Activated naive CD4-positive, alpha-beta T cell treated with anti-CD3 and anti-CD28 coated beads, Interleukin-2, amount 10 ng/mL, durations not matched to agents 7 days and 5 days (primary cell): ENCODE results near the gene KRT82.

ENCODE experiments used
- CTCF ChIA-PET: fragments of 350-600 bp; sonication (Branson Sonifier 250); formaldehyde crosslinking; loops from one replicate; lab custom pipeline; 2021; ENCODE audit warnings: antibody characterized with exemption; lab: Charles Lee
- DNase-seq: peaks from one replicate; pipeline ENCODE4 v3.0.0-alpha.2; 2020
- H3K27ac Mint-ChIP-seq: one replicate; pipeline ENCODE4 v1.8.0; 2021; ENCODE audit warnings: mild to moderate bottlenecking, moderate library complexity, mixed read lengths
- H3K27me3 Mint-ChIP-seq: one replicate; pipeline ENCODE4 v1.8.0; 2021; ENCODE audit warnings: mild to moderate bottlenecking, mixed read lengths
- H3K36me3 Mint-ChIP-seq: one replicate; pipeline ENCODE4 v1.8.0; 2021; ENCODE audit warnings: mixed read lengths
- H3K4me1 Mint-ChIP-seq: one replicate; pipeline ENCODE4 v1.8.0; 2021; ENCODE audit warnings: mixed read lengths
- H3K4me3 Mint-ChIP-seq: one replicate; pipeline ENCODE4 v1.8.0; 2021; ENCODE audit warnings: mild to moderate bottlenecking, moderate library complexity, mixed read lengths
- H3K9me3 Mint-ChIP-seq: one replicate; pipeline ENCODE4 v1.8.0; 2021; ENCODE audit warnings: mixed read lengths

Gene KRT82

DNA sequence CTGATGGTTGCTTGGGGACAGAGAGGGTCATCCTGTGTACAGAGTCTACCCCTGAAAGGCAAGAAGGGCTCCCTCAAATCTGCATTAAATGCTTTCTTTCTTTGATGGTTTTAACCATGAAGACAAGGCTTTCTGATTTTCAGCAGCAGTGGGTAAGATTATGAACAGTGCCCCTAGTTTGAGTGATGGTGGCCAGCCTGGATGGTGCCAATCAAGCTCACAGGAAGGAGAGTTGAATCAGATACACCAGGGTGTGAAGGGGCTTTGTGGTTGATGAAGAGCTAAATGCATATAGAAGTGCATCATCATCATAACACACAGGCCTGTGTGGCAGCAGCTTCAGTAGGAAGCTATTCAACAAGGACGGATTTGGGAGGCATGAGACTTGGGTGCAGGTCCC, 44.6 kb downstream of the KRT82 start:
- H3K4me1 Mint-ChIP-seq: peaks cover 12% of the 10 kb centered on the region
- no peak overlapping the region for H3K27ac Mint-ChIP-seq
- H3K4me3 Mint-ChIP-seq: no peak overlapping the region
- peak; percentile 17 for DNase-seq
- CTCF ChIA-PET: interaction anchor here (0.6 to 3.0 kb wide), 12 partner anchors 9 to 1468 kb away, joined by 3 to 29 read pairs (median 4); no protein-coding TSS in a partner anchor
- peaks cover 25% of the 10 kb centered on the region for H3K27me3 Mint-ChIP-seq
- H3K9me3 Mint-ChIP-seq: no peaks in the 10 kb centered on the region
- no peaks in the 10 kb centered on the region for H3K36me3 Mint-ChIP-seq

DNA sequence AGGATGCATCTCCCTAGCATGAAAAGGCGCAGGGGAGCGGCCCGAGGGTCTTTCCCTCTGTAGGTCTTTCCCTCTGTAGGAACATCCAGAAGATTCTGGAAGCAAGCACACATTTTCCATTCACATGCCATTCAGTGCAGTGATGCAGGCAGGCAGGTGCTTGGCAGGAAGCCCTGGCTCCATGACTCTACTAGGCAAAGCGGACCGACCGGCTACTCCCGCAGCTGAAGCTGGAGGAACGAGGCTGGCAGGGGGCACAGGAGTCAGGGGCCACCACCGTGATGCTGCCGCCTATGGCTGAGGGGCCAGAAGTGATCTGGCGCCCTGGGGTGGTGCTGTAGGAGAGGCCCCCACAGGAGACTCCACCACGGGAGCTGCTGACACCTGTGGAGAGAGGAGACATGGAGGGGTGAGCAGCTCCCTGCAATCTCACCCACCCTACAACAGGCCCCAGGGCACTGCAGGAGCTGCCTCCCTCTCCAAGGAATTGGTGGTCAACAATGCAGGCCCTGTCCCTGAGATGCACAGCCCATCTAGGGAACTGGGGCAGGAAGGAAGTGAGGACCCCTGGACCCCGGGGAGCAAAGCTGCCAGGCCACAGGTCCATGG, 45.4 kb downstream of the KRT82 start:
- Mint-ChIP-seq H3K27me3 (peaks cover 25% of the 10 kb centered on the region), H3K27ac (no peak overlapping the region), H3K9me3 (no peaks in the 10 kb centered on the region), H3K4me1 (peaks cover 12% of the 10 kb centered on the region), H3K4me3 (no peak overlapping the region), H3K36me3 (no peaks in the 10 kb centered on the region)
- DNase-seq: peak; percentile 15
- CTCF ChIA-PET: interaction anchor here (1.1 to 3.0 kb wide), 7 partner anchors 8 to 524 kb away, joined by 3 to 29 read pairs (median 6); no protein-coding TSS in a partner anchor

DNA sequence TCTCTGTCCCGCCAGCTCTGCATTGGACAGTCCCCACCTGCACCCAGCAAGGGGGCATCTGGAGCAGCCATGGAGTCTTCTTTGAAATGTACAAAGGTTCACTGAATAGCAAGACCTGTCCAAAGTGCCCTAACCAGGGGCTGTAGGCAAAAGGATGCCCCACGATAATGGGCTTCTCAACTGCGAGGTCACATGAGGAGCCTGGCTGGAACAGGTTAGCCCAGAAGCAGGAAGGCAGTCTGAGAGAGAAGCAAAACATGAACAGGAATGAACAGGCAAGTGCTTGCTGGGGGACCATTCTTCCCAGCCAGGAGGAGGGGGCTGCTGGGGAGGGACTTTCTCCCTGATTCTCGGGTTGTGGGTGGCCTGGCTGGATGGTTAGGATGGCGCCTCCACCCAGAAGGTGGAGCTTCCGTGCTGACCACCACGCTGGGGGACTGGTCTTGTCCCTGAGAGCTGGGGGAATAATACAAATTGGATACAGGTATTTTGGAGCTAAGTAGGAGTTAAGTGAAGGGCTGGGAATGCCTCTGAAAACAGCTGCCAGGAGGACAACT, 46.0 kb downstream of the KRT82 start:
- Mint-ChIP-seq H3K9me3 (no peaks in the 10 kb centered on the region), H3K36me3 (no peaks in the 10 kb centered on the region), H3K27me3 (peaks cover 27% of the 10 kb centered on the region), H3K4me3 (no peak overlapping the region), H3K27ac (no peak overlapping the region), H3K4me1 (peaks cover 12% of the 10 kb centered on the region)
- no peak for DNase-seq
- CTCF ChIA-PET: interaction anchor here (1.1 to 3.0 kb wide), 3 partner anchors 7 to 525 kb away, joined by 3 to 29 read pairs (median 8); no protein-coding TSS in a partner anchor

DNA sequence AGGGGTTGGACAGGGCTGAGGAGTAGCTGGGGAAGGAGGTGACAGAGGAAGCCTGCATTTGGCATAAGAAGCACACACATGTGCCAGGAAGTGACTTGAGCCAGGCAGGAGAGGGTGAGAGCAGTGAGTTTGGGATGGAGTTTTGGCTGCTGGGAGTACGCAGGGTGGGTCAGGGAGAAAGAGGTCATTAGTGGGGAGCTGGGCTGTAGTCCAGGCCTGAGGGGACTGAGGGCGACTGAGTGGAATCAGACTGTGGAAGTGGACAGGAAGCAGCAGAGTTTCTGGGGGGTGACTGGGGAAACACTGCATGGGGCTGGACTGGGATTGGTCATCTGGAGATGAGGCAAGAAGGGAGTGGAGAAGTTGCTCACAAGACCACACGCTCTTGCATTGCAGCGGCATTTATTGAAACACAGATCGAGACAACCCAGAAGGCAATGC, 46.5 kb downstream of the KRT82 start:
- Mint-ChIP-seq H3K27me3 (peaks cover 27% of the 10 kb centered on the region), H3K4me1 (peaks cover 12% of the 10 kb centered on the region), H3K4me3 (no peak overlapping the region), H3K36me3 (no peaks in the 10 kb centered on the region), H3K9me3 (no peaks in the 10 kb centered on the region), H3K27ac (no peak overlapping the region)
- DNase-seq: peak; percentile 17
- CTCF ChIA-PET: no interaction called here

DNA sequence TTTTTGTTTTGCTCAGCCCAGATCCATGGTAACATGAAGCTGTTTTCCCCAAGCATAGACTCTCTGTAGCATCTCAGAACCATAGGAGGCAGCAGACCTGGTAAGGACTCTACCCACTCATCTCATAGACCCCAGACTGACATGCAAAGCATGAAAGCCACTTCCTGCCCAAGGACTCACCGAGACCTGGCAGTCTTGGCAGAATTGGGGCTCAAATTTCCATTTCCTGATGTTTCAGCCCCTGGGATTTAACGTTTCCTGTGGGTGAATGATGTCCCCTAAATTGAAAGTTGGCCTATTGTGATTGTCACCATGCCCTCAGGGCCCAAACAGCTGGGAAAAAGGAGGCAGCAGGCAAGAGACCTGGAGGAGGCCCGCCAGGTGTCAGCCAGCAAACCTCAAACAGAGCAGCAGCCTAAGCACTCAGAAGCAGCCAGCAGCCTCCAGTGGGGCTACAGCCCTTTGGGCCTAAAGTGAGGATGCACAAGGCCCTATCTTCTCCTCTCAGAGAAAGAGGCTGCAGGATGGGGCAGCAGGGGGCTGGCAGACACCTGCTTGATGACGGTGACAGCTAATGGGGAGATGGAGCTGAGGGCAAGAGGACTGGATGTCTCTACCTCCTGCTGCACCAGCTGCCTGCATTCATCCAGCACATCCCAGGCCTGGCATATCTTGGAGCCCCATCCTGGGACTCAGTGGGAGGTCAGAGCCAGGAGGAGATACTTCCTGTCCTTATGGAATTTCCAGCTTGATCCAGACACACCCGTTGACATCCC, 47.4 kb downstream of the KRT82 start:
- no peak overlapping the region for H3K27ac Mint-ChIP-seq
- H3K9me3 Mint-ChIP-seq: no peaks in the 10 kb centered on the region

DNA sequence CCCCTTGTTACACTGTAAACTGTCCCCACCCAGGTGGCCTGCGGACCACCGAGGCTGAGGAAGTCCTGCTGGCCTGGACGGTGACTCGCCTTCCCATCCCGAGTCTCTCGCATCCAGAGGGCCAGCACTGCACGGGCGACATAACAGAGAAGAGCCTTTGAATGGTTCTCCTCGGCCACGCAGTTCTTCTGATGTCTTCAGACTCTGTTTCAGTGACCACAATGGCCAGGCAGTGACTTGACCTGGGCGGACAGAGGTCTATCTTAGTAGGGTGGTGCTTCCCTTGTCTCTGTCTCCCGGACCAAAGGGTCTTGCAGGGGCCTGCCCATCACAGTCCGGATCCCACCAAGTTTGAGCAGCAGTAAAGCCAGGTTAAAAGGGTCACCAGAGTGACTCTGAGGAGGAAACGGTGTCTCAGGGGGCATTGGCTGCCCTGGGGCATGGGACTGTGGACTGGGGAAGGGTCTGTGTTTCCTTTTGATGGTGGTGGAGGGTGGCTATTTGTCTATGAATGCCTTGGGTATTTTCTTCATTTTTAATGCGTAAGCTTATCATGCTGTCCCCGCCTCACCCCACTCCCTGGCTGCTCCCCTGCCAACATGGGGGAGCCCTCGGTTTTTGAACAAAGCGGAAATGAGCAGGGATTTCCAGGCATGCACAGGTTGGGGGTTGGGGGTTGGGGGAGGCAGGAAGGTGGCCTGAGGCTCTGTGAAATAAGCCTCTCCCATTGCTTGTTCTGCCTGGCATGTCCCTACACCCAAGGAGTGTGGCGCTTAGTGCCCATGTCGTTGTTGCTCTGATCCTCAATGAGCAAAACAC, 49.2 kb downstream of the KRT82 start:
- DNase-seq: peak; percentile 16
- Mint-ChIP-seq H3K27ac (no peak overlapping the region), H3K4me1 (peaks cover 12% of the 10 kb centered on the region), H3K27me3 (peaks cover 31% of the 10 kb centered on the region), H3K36me3 (no peaks in the 10 kb centered on the region), H3K9me3 (no peaks in the 10 kb centered on the region), H3K4me3 (no peak overlapping the region)
- CTCF ChIA-PET: no interaction called here

More for the DNA sequence above, 47.4 kb downstream of the KRT82 start:
- CTCF ChIA-PET: interaction anchor here (0.9 to 1.4 kb wide), 6 partner anchors 50 to 521 kb away, joined by 3 to 4 read pairs (median 3); no protein-coding TSS in a partner anchor
- H3K36me3 Mint-ChIP-seq: no peaks in the 10 kb centered on the region
- DNase-seq: peak; percentile 31
- no peak overlapping the region for H3K4me3 Mint-ChIP-seq
- H3K27me3 Mint-ChIP-seq: peaks cover 31% of the 10 kb centered on the region
- peaks cover 12% of the 10 kb centered on the region for H3K4me1 Mint-ChIP-seq

DNA sequence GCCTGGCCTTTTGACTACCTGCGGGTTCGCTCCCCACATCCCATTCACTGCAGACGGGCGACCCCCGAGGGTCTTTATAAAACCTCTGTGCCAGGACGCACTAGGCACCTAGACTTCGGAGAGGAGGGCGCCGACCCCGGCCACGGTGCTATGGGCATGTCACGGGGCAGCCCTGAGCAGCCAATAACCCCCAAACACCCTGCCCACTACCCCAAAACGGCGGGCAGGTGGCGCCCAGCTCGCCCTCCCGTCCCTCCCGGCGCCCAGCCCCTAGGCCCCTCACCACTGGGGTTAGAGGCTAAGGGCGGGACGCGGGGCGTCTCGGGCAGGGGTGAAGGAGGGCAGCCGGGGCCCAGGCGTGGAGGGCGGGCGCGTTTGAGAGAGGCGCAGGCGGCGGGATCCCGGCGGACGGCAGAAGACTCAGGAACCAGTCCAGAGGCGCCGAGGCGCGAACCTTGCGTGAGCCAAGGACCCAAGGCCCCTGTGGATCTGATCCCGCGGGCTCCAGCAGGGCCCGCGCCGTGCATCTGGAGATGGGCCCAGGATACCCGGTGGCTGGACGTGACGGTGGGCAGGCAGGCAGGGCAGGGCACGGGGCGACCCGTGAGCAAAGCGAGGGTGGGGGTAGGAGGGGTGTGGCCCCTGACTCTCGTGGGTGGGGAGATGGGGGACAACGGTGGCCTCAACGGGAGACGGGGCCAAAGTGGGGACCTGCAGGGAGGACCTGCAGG, 49.9 kb downstream of the KRT82 start:
- CTCF ChIA-PET: no interaction called here
- Mint-ChIP-seq H3K9me3 (no peaks in the 10 kb centered on the region), H3K27ac (no peak overlapping the region), H3K36me3 (no peaks in the 10 kb centered on the region), H3K4me1 (peaks cover 16% of the 10 kb centered on the region), H3K4me3 (no peak overlapping the region), H3K27me3 (peaks cover 35% of the 10 kb centered on the region)
- peak; percentile 9 for DNase-seq

DNA sequence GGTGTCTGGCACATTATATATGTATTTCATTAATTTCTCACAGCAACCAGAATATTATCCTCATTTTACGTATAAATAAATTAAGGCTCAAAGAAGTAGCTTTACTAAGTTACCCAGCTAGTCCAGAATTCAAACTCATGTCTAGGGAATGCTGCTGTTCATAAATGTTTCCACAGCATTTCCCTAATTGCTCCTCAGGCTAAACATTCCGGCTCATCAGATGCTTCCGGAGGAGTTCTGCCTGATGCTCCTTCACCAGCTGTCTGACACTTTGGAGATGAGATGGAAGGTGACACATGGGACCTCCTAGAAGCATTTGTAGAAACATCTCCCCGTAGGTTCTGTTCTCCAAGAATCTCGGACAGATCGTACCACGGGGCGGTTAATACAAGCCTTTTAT, 51.0 kb downstream of the KRT82 start:
- Mint-ChIP-seq H3K36me3 (no peaks in the 10 kb centered on the region), H3K4me1 (peaks cover 18% of the 10 kb centered on the region), H3K27me3 (peaks cover 42% of the 10 kb centered on the region), H3K4me3 (no peak overlapping the region), H3K9me3 (no peaks in the 10 kb centered on the region), H3K27ac (no peak overlapping the region)
- no peak for DNase-seq
- CTCF ChIA-PET: no interaction called here

DNA sequence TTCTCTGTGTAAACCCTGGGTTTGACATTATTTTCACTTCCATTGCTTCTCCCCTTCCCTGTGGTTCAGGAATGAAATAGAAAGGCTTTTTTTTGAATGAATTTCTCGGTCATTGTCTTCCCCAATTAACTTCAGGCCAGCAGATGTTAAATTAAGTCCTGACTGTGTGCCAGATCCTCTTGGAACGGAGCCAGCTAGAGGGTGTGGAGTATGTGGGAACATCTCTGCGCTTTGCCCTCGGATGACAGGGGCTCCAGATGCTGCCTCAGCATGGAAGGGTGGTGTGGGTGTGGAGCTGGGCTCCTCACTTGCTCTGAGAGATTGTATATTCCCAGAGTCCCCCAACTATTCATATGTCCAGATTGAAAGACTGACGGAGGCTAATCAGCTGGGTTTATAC, 51.9 kb downstream of the KRT82 start:
- peaks cover 13% of the 10 kb centered on the region for H3K4me1 Mint-ChIP-seq
- CTCF ChIA-PET: no interaction called here
- peak; percentile 10 for DNase-seq
- peaks cover 46% of the 10 kb centered on the region for H3K27me3 Mint-ChIP-seq
- no peak overlapping the region for H3K4me3 Mint-ChIP-seq
- H3K36me3 Mint-ChIP-seq: no peaks in the 10 kb centered on the region
- H3K9me3 Mint-ChIP-seq: no peaks in the 10 kb centered on the region
- H3K27ac Mint-ChIP-seq: no peak overlapping the region

DNA sequence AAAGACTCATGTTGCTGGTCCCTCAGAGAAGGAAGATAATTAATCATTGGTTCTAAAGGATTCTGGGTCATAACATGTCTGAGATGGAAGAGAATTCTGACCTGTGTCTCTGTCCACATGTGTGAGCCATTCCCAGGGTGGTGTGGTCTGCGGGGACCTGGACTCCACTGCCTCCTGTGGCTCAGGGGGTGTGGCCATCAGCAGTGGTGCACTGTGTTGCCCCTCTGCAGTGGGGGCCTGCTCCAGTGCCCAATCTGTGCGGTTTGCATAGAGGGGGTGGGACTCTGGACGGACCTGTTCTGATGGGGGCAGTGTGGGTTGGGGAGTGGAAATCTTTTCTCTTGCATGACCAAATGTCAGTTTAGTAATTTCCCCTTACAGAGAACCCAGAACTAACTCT, 52.4 kb downstream of the KRT82 start:
- Mint-ChIP-seq H3K36me3 (no peaks in the 10 kb centered on the region), H3K4me3 (no peak overlapping the region), H3K27me3 (peaks cover 46% of the 10 kb centered on the region), H3K9me3 (no peaks in the 10 kb centered on the region), H3K27ac (no peak overlapping the region), H3K4me1 (peaks cover 11% of the 10 kb centered on the region)
- peak; percentile 5 for DNase-seq
- CTCF ChIA-PET: interaction anchor here (1.0 to 1.7 kb wide), 2 partner anchors 8 to 517 kb away, joined by 3 to 8 read pairs; no protein-coding TSS in a partner anchor

DNA sequence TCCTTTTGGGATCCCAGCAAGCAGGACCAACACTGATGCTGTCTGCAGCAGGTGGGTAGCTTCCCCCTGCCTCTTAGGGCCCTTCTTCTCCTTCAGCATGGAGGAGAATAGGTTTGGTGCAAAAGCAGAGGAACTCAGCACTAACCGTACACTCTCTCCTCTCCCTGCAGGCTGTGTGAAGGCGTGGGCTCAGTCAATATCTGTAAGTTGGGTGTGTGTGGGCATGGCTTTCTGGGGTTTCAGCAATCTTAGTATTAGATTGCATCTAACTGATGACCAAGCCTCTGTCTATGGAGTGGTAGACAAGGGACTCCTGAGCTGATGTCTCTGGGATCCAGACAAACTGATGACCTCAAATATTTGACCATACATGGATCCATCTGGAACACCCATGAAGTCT, 53.2 kb downstream of the KRT82 start:
- peaks cover 50% of the 10 kb centered on the region for H3K27me3 Mint-ChIP-seq
- no peak overlapping the region for H3K27ac Mint-ChIP-seq
- CTCF ChIA-PET: interaction anchor here (0.7 to 1.7 kb wide), 4 partner anchors 8 to 518 kb away, joined by 3 to 8 read pairs (median 3); no protein-coding TSS in a partner anchor
- H3K4me3 Mint-ChIP-seq: no peak overlapping the region
- peak; percentile 13 for DNase-seq
- peaks cover 6% of the 10 kb centered on the region for H3K4me1 Mint-ChIP-seq
- no peaks in the 10 kb centered on the region for H3K9me3 Mint-ChIP-seq
- no peaks in the 10 kb centered on the region for H3K36me3 Mint-ChIP-seq

DNA sequence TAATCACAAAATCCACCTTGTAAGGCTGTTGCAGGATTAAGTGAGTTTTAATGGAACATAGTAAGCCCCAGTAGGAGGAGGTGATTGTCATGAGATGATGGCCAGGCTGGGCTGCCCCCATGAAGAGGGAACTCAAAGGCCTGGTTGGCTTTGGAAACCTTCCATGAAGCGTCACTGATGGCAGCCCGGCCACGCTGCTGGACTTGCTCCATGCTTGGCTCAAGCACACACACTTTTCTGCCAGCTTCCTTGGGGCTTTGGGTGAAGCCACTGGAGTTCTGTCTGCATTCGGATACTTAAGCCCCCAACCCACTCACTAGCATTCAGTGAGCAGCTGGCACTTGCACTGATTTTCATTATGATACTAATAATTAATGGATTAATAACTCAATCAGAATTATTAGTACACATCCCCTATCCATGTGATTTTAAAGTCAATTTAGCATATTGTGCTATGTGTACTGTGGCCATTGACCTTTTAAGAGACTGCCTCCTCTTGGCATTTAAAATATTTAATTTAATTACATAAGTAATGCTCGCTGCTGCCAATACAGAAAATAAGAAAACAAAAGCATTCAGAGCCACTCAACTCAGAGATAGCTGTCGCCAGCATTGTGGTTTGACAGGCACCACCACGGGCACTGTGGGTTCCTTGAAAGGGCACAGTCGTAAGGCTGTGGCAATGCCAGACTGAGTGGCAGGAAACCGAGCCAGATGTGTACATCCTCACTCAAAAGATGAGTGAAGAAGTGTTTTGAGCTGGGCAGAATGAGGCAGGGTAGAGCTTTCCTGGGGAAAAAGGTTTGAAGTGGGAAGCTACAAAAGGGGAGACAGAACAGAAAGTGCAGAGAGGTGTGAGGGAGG, 54.7 kb downstream of the KRT82 start:
- CTCF ChIA-PET: interaction anchor here (0.8 to 1.1 kb wide), 2 partner anchors 10 to 17 kb away, joined by 3 read pairs; no protein-coding TSS in a partner anchor
- DNase-seq: peak; percentile 60
- Mint-ChIP-seq H3K27ac (no peak overlapping the region), H3K36me3 (no peaks in the 10 kb centered on the region), H3K27me3 (peaks cover 53% of the 10 kb centered on the region), H3K9me3 (no peaks in the 10 kb centered on the region), H3K4me3 (no peak overlapping the region), H3K4me1 (peaks cover 6% of the 10 kb centered on the region)
